DMS114 treated with DMSO at 0.1 percent for 48 hours (cell line): Measurements from ENCODE around the gene CUL4A.
"Not testable (repeated sequence)": the region's sequence is repeated elsewhere in the genome, so short reads cannot be mapped to it uniquely, and the experiment has no call there.

Experiments
- DNase-seq: peaks from one replicate; lab custom pipeline; 2025; ENCODE audit not compliant: unreplicated experiment; lab: John Stamatoyannopoulos, UW

Gene CUL4A

DNA sequence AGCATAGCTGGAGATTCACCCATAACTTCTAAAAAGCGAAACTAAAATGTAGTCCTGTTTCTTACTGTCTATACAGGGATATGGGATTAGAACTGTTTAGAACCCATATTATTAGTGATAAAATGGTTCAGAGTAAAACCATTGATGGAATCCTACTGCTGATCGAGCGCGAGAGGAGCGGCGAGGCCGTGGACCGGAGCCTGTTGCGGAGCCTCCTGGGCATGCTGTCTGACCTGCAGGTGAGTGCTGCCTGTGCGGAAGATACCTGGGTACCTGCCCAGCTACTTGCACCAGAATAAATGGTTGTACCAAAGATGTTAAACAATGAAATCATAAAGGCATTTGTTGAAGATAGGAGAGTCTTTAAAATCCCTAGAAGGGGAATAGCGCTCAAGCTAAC is 23.7 kb downstream of the CUL4A start:
- DNase-seq: no peak

DNA sequence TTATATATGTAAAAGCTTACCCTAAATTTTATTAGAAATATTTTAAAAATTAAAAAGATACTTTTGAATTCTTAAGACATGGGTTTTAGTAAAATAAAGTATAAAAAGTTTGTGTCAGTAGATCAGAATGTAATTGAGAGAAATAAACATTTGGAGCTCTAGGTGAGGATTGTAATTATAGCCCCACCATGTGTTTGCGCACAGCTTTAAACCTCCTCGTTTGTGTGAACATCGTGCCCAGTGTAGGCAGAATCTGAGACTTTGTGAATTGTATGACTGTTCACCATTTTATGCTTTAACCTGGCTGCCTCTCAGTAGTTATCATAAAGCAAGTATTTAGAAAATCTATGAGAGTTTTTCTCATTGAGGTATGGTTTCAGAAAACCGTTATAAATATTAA is 29.1 kb downstream of the CUL4A start:
- no peak for DNase-seq

DNA sequence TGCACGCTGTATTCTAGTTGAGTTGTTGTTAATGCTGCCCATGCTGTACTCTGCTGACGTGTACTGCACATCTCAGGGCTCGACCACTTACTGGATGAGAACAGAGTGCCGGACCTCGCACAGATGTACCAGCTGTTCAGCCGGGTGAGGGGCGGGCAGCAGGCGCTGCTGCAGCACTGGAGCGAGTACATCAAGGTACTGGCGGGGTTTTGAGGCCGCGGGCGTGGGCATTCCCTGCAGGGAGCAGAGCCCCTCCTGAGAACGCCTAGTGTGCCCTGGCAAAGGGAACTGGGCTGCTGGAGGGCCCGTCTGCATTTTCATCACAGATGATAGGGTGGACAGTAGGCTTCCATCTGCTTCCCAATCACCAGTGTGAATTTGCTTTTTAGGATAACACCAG is 29.9 kb downstream of the CUL4A start:
- DNase-seq: no peak

DNA sequence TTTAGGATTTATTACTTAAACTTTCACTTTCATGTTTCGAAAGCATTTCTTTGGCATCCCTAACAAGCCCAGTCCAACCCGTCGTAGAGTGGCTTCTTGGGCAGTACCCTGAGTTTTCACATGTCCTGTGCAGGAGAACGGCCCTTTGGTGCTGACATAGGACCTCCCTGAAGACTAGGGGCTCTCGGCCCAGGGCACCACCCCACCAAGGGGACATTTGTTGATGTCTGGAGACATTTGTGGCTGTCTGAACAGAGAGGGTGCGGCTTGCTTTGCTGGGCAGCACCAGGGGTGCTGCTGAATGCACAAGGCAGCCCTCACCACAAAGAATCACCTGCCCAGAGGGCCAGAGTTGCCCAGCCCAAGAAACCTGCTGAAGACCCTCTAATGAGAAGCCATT is 30.6 kb downstream of the CUL4A start:
- no peak for DNase-seq

DNA sequence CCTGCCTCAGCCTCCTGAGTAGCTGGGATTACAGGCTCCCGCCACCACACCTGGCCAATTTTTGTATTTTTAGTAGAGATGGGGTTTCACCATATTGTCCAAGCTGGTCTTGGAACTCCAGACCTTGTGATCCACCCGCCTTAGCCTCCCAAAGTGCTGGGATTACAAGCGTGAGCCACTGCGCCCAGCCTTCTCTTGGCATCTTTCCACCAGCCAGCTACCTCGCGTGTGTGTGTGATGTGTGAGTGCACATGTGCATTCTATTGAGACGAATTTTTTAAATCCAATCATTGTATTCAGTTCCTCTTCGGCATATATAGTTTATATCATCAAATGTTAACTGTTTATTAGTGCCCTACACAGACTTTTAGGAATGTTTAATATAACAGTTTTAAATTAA is 32.2 kb downstream of the CUL4A start:
- not testable (repeated sequence) for DNase-seq

DNA sequence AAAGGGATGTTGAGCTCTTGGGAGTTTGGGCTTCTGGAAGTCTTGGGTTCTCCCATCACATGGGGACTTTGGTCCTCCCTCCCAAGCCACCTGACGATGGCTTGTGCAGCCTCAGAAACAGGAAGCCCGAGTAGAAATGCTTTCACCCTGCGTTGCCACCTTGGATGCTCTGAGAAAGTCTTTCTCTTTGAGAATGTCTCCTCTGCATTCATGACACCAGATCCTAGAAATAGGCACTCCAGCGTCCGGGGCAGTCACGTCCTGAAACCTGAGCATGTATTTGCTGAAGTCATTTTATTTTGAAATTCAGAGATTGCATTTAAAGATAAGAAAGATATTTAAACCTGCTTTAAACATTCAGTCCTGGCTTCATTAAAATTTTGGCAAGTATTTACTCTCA is 34.4 kb downstream of the CUL4A start:
- no peak for DNase-seq

DNA sequence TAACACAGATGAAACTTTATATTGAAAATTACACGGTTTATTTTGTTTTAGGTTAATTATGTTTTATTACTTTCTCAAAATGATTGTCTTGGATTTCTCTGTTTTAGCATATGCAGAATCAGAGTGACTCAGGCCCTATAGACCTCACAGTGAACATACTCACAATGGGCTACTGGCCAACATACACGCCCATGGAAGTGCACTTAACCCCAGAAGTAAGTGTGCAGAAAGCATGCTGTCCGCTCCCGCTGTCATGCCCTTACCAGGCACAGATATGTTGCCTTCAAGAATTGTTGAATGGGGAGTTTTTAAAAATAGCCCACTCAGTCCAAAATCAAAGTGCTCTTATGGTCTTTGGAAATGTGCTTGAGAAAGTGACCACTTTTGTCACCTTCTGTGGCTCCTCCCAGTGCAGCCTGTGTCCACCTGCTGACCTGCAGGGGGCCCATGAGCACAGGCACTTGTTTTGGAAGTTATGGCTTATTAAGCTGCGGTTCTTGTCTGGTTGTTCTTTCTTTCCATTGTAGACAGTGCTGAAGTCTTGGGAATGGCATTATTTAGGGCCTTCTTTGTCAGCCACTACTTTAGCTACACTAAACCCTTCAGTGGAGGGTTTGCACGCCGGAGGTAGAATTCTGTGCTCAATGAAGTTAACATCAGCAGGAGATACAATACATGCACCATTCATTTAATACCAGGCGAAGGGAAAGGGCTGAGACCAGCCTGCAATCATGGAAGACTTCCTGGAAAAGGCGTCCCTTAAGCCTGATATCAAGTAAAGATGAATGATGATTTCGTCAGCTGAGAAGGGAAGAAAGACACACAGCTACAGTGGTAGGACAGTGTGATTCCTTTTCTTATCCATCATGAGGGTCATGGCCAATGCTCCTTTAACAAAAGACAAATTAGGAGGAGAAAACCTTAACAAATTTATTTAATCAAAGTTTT is 36.7 kb downstream of the CUL4A start:
- DNase-seq: no peak

DNA sequence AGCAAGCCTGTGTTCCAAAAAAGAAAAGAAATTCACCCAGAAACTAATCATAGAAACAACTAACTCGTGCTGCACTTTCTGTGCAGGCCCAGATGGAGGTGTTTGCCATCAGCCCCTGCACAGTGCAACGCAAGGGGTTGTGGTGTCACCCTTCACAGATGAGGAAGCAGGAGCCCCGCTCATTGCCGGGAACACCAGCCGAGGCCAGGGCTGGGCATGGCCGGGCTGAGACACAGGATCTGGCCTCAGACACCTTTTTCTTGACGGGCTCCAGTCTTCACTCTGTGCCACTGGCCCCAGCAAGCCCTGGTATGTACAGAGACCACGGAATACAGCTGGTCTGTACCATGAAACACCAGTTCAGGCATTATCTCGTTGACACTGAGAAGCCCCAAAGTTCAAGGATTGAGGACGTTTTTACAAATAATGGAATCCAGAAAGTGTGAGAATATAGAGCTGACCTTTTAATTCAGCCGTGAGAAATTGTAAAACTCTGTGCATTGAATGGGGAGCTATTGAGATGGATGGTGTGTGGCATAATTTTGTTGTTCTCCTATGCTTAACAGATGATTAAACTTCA is 43.2 kb downstream of the CUL4A start:
- no peak for DNase-seq

DNA sequence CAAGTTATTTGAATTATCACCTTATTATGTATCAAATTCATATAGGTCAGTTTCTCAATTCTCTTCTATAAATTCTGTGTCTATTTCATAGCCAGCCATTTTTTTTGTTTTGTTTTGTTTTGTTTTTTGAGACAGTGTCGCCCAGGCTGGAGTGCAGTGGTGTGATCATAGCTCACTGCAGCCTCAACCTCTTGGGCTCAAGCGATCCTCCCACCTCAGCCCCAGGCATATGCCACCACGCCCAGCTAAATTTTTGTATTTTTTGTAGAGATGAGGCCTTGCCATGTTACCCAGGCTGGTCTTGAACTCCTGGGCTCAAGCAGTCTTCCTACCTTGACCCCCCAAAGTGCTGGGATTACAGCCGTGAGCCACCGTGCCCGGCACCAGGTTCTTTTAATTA is 48.5 kb downstream of the CUL4A start:
- DNase-seq: not testable (repeated sequence)

DNA sequence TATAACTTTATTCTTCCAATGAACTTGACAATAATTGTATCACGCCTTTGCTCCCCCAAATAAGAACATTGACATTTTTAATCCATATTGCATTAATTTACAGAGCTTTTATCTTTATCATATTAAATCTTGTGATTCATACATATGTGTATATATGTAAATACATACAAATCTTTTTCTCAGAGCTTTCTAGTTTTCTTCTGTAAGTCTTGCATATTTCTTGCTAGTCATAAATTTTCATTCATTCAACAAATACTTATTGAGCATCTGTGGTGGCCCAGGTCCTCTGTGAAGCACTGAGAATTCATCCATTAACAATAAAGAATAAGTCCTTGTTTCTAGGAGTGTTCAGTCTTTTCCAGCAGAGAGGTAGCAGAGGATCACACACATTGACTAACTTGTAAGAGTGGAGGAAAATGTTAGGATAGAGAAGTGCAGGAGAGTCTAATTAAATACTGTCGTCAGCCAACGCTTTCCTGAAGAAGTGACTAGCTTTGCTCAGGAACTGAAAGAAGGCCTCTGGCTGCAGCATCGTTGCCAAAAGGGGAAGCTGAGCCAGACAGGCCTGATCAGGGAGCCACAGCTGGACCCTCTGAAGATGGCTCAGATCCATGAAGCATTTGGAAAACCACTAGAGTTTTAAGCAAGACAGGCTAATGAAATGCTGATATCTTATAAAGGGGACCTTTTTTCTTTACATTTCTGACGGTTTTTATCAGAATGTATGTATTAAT is 49.1 kb downstream of the CUL4A start:
- DNase-seq: no peak

DNA sequence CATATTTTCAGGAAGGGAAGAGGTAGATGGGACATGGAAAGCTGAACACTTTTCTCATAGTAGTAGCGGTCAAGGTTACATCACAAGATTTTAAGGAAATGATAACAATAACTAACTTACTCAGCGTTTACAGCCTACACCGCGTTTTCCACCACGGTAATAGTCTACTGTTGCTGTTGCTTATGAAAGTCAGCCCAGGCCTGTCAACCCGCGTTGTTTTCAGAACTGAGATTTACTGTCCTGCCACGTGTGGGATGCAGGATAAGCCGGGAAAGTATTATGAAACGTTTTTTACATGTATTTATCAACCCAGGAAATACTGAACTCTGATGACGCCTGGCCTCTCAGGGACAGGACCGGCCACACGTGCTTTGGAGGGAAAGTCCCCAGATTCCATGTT is 51.6 kb downstream of the CUL4A start:
- DNase-seq: no peak

DNA sequence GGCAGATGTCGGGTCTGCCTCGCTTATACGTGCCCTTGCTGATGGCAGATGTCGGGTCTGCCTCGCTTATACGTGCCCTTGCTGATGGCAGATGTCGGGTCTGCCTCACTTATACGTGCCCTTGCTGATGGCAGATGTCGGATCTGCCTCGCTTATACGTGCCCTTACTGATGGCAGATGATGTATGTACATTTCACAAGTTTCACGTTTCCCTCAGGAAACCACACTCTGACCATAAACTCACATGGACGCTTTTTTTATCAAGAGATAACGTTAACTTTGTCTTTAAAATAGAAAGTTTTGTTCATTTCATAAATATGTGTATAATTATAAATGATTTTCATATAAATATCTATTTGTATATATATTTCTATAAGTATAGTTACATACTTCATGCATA is 53.6 kb downstream of the CUL4A start:
- not testable (repeated sequence) for DNase-seq

DNA sequence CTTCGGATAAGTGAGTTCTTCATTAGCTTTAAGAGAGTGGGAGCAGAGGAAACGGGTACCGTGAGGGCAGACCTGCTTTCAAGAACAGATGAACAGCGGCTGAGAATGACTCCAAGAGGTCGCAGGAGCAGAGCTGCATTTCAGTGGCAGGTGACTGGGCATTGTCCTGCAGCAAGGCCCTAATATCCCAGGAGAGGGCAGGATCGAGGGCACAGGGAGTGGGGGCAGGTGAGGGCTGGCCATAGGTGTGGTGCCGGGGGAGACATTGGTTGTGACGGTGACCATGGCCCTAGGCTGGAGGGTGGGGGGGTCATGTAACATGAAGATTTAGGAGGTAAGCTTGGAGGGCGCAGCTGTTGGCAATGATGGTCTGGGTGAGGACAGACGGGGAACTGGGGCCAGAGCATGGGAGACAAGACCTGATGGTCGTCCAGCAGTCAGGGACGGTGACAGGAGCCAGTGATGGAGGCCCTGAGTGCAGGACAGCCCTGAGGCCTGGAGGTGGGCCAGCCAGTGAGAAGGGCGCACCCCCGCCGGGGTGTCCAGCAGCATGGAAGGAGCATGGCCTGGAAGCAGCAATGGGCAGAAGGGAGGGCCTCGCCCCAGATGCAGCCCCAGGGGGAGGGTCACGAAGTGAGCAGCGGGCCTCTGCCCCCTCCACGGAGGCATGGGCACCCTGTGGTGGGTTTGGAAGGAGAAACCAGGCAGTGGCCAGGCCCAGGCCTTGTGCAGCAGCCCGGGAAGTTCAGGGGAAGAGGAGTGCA is 58.4 kb downstream of the CUL4A start:
- DNase-seq: no peak

DNA sequence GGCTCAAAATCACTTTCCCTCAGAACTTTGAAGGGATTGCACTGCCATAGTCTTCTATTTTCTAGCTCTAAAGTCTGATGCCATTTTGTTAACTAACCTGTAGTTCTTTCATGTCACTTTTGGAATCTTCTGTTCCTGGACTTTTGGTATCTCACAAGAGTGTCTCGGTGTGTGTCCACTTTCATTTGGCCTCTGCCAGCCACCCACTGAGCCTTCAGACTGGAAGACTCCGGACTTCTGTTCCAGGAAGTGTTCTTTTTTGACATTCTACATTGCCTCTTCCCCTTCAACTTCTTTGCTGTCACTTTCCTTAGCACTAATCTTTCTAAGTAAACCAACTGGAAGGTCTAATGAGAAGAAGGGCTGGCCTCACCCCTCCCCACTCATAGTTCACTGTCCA is 62.6 kb downstream of the CUL4A start:
- DNase-seq: no peak

DNA sequence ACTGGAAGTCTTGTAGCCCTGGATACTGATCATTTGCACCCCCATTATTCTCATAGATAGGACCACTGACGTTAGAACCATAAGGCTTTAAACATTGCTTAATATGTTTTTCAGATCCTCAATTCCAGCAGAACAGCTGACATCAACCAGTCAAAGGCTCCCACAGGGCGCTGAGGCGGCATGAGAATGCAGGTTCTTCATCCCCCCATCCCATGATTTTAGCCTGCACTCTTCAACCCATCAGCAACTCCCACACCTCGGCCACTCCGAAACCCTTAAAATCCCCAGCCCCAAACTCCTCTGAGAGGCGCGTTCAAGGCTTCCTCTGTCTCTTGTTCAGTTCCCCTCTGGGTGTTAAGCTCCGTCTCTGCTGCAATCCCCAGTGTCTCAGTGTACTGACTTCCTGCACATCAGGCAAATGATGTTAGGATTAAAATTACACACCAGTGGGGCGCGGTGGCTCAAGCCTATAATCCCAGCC is 63.3 kb downstream of the CUL4A start:
- no peak for DNase-seq

DNA sequence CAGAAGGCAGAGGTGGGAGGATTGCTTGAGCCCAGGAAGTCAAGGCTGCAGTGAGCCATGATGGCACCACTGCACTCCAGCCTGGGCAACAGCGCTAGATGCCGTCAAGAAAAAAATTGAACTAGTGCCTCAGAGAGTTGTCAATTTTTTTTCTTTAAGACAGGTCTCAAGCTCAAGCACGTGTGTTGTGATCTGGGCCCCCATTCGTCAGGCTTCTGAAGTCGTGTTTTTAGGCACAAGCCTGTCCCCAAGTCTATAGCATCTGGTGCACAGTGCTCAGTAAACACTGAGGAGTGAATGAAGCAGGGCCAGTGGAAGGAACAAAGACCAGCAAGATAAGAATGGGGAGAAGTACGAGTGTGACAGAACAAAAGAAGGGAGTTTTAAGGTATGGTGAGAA is 63.9 kb downstream of the CUL4A start:
- DNase-seq: no peak

DNA sequence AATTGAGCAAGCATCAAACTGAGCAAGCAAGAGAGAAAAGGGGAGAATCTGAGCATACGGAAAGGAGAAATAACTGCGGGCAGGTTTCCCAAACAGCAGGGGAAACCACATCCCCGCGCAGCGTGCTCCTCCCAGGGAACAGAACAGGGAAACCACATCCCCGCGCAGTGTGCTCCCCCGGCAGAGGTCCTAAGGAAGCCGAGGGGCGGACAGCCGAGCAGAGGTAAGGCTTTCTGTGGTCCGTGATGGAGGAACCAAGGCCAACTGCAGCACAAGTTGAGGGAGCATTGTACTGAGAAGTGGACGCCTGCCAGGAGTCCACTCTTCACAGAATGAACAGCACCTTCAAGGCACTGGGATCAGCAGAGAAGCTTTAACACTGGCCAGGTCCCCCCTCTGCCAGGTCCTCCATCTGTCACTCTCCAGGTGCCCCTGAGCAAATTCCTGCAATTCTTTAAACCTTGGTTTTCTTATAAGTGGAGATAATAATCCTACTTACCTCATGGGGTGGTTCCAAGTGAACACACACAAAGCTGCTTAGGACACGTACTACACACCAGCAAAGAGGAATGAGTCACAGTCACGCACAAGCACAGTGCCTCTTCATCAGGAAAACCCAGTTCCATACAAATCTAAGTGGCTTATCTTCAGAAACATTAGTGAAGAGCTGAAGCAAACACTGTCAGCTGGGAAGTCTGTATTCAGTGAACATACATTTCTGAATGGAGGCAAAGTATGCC is 64.6 kb downstream of the CUL4A start:
- DNase-seq: no peak

DNA sequence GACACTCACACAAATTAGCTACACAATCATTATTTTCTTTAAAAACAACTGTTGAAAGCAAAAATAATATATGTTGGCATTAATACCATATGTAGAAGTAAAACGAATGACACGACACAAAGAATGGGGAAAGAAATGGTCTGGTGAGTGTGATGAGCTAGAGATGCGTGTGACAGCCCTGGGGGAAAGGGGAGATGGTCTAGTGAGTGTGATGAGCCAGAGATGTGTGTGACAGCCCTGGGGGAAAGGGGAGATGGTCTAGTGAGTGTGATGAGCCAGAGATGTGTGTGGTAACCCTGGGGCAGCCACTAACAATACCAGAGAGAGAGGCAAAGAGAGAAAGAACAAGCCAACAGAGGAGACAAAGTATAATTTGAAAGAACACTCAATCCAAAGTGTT is 65.3 kb downstream of the CUL4A start:
- DNase-seq: no peak

DNA sequence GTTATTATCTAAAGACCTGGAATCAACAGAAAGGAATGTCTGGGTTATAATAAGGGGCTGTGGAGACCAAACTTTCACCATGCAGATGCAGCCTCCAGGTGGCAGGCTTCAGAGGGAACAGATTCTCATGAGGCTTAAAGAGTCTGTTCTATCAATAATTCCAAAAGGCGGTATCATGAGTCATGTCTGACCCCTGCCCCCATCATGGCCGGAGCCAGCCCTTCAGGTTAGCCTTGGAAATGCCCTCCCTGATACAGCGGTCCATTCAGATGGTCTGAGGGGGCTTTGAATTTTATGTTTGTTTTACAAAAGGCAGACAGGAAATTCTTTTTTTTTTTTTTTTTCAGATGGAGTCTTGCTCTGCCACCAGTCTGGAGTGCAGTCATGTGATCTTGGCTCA is 66.0 kb downstream of the CUL4A start:
- peak; percentile 3 for DNase-seq

DNA sequence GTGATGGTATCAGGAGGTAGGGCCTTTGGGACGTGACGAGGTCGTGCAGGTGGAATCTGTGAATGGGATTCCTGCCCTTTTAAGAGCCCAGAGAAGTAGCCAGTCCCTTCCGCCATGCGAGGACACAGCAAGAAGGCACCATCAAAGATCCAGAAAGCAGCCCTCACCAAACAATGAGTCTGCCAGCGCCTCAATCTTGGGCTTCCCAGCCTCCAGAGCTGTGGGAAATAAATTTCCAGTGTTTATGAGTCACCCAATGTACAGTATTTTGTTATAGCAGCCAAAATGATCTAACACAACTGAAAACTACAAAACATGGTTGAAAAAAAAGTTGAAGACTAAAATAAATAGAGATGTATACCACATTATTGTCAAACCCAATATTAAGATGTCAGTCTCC is 70.7 kb downstream of the CUL4A start:
- DNase-seq: no peak
